Pons (tissue), 1 donor: Measurements from ENCODE around the gene CRELD2.

Source experiments
- DNase-seq: peaks from one replicate; pipeline ENCODE4 v3.0.0-alpha.2; 2016; ENCODE audit warnings: low spot score

Gene CRELD2

GRCh38 chr22:49917974-49918910 lies at the start of gene CRELD2, which contains the start of gene ALG12:
Gene CRELD2, plus strand, starts transcription at chr22:49918634. Its CDS starts 136 bp downstream, at chr22:49918770.
Gene ALG12, minus strand, starts transcription at chr22:49918438. Its CDS starts 4,673 bp downstream, at chr22:49913765.
- peak; percentile 96 for DNase-seq

- no peak for DNase-seq
Measured at GRCh38 chr22:49869086-49869830, 49.2 kb upstream of the CRELD2 start.

- DNase-seq: no peak
Measured at GRCh38 chr22:49869845-49870712, 48.4 kb upstream of the CRELD2 start.

GRCh38 chr22:49871482-49871881 lies 47.0 kb upstream of the CRELD2 start:
- no peak for DNase-seq

GRCh38 chr22:49872347-49872746 lies 46.1 kb upstream of the CRELD2 start:
- no peak for DNase-seq

DNA sequence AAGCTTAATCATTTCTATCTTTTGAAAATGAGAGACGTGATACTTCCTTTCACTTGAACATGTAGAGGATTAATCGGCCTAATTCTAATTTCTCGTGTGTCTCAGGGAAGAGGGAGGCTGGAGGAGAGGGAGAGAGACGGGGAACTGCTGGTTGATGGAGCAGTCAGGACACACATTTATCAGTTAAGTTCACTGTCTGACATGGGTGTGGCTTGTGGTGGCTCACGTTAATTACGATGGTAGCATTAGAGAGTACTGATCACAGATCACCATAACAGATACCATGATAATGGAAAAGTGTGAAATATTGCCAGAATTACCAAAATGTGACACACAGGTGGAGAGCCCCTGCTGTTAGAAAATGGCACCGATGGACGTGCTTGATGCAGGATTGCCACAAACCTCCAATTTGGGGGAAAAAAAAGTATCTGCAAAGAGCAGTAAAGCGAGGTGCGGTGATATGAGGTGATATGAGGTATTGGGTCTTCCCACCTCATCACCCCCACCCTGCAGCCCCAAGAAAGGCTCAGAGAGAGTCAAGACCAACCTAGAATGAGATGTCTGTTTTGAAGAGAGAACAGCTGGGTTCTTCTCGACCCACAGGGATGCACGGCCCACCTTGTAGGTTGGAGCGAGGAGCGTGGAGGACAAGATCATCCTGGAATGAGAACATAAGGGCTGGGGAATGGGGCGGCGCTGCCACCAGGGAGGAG lies 45.0 kb upstream of the CRELD2 start:
- DNase-seq: no peak

- DNase-seq: no peak
Measured at GRCh38 chr22:49877642-49878041, 40.8 kb upstream of the CRELD2 start.

DNA sequence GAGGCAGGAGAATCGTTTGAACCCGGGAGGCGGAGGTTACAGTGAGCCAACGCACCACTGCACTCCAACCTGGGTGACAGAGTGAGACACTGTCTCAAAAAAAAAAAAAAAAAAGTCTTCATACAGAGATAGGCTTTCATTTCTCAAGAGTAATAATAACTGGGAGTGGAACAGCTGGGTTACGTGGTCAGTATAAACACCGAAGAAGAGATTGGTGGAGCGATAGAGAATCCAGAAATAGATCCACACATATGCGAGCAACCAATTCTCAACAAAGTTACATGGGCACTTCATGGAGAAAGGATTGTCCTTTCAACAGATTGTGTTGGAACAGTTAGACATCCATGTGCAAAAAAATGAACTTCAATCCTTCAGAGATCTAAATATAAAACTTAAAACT lies 40.2 kb upstream of the CRELD2 start:
- DNase-seq: no peak

DNA sequence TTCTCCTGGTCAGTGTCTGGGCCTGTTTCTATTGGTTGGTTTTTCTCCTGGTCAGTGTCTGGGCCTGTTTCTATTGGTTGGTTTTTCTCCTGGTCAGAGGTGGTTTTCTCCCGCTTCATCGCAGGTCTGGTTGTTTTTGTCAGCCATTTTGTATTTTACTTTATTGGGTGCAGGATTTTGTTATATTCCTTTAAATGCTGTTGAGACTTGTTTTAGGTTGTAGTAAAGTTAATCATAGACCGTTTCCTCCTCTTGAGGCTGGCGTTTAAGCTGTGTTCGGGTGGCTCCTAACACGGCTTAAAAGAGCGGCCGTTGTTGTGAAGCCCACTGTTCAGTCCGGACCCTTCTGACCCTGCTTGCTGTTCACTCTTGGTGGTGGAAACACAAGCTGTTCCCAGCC lies 38.6 kb upstream of the CRELD2 start:
- DNase-seq: no peak

GRCh38 chr22:49880281-49880680 lies 38.2 kb upstream of the CRELD2 start:
- no peak for DNase-seq

- no peak for DNase-seq
Measured at GRCh38 chr22:49881856-49882255, 36.6 kb upstream of the CRELD2 start.

DNA sequence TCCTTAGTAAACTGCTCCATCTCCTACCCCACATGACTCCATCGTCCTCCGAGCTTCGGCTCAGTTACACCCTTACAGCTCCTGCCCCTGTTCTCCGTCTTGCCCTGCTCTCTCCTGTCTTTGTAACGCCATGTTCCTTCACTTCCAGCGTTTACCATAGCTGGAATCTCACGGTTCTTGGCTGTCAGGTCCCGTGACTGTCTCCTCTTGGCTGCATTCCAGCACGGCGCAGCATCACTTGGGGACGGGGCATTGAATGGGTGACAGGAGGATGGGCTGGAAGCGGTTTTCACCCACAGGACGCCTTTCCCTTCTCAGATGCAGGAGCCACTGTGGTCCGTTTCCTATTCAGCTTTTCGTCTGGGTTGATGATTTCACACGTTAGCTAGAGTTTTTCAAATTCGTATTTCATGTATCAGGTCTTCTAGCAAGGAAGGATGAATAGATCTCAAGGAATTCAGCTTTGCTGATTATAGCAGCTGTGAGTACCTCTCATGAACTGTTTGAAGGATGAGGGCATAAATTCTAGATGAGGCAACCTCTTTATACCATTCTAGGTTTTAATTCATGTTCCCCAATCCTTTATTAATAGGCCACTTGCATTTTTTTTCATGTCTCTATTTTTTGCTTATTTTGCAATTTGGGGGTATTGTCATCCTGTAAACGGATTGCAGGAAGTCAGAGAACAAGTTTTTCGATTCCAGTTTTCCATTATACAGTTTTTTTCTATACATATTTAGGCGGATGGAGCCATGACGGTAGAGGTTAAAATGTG lies 35.7 kb upstream of the CRELD2 start:
- peak; percentile 7 for DNase-seq

GRCh38 chr22:49883294-49883640 lies 35.2 kb upstream of the CRELD2 start:
- DNase-seq: no peak

GRCh38 chr22:49884075-49884474 lies 34.4 kb upstream of the CRELD2 start:
- no peak for DNase-seq

- no peak for DNase-seq
Measured at GRCh38 chr22:49884503-49885260, 33.8 kb upstream of the CRELD2 start.

DNA sequence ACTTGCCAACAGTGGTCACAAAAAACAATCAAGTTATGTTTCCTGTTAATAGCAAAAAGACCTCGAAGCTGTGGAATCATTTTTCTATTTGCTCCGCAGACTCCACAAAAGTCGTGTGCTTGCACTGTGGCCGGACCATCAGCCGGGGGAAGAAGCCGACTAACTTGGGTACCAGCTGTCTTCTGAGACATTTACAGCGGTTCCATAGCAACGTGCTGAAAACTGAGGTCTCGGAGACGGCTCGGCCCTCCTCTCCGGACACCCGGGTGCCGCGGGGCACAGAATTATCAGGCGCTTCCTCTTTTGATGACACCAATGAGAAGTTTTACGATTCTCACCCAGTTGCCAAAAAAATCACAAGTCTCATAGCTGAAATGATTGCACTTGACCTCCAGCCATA lies 33.2 kb upstream of the CRELD2 start:
- no peak for DNase-seq

DNA sequence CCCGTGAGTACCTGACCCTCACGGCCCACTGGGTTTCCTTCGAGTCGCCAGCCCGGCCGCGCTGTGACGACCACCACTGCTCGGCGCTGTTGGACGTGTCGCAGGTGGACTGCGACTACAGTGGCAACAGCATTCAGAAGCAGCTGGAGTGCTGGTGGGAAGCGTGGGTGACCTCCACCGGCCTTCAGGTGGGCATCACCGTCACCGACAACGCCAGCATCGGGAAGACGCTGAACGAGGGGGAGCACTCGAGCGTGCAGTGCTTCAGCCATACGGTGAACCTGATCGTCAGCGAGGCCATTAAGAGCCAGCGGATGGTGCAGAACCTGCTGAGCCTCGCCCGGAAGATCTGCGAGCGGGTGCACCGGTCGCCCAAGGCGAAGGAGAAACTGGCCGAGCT lies 32.6 kb upstream of the CRELD2 start:
- DNase-seq: no peak

GRCh38 chr22:49886346-49887063 lies 31.9 kb upstream of the CRELD2 start:
- DNase-seq: no peak

DNA sequence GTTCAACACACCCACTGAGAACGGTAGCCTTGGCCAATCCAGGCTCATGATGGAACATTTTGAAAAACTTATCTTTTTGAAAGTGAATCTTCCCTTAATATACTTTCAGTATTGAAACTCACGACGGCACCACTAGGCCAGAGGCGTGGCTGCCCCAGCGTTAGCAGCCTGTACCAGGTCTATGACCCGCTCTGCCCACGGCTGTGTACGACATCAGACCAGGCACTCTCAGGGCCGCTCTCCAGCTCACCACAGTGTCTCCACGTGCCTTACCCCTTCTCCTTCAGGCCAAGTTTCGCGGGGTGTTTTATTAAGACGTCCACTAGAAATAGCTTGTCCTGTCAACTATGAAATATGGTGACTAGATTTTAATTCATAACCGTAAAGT lies 31.4 kb upstream of the CRELD2 start:
- no peak for DNase-seq
